OCI-LY3 (cell line): ENCODE data around the gene NIPBL.

Experiments
- EZH2phosphoT487 ChIP-seq: fragments of 200-600 bp; shearing (Covaris generic); IDR thresholded peaks from 2 replicates; pipeline ENCODE4 v1.6.1; 2018; ENCODE audit warnings: antibody characterized with exemption, mixed run types, low read depth
- TF ChIP-seq, protein P1 (sequence below): fragments of 200-600, 300-600 bp; sonication (generic); IDR thresholded peaks from 2 replicates; pipeline ENCODE4 v1.5.1; 2014; ENCODE audit warnings: antibody characterized with exemption, low read length, low read depth

DNA sequence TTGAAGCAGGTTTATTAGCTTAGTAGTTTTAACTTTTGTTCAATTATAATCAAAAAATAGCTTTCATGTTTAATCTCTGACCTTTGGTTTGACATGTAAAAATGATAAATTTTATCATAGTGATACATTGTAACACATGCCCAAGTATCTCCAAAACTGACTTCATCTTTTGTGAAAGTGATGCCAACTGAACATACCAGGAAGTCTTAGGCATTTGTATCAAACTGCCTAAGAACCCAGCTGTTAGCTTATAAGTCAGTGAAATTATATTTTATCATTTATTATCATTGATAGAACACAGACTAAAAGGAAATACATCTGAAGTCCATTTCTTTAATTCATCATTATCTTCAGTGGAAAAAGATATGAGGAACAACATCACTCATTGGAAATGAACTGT is 39.1 kb downstream of the NIPBL start:
- TF ChIP-seq, protein P1, sequence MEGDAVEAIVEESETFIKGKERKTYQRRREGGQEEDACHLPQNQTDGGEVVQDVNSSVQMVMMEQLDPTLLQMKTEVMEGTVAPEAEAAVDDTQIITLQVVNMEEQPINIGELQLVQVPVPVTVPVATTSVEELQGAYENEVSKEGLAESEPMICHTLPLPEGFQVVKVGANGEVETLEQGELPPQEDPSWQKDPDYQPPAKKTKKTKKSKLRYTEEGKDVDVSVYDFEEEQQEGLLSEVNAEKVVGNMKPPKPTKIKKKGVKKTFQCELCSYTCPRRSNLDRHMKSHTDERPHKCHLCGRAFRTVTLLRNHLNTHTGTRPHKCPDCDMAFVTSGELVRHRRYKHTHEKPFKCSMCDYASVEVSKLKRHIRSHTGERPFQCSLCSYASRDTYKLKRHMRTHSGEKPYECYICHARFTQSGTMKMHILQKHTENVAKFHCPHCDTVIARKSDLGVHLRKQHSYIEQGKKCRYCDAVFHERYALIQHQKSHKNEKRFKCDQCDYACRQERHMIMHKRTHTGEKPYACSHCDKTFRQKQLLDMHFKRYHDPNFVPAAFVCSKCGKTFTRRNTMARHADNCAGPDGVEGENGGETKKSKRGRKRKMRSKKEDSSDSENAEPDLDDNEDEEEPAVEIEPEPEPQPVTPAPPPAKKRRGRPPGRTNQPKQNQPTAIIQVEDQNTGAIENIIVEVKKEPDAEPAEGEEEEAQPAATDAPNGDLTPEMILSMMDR = no peak
- no peak for TF ChIP-seq EZH2phosphoT487
